Testis (tissue), 3 donors: ENCODE data around the gene CCDC150. TPM values are rescaled to one million over a fixed set of nuclear protein-coding genes. Genes with fewer than 3 reads are reported as not detected.

Experiments
- DNase-seq: peaks from one replicate; pipeline ENCODE4 v3.0.0-alpha.2; 2019
- H3K27ac ChIP-seq, 2 donors: fragments of 200-600 bp; sonication (generic); one replicate each; pipeline ENCODE4 v1.5.1; 2019
- H3K27me3 ChIP-seq: fragments of 200-600 bp; sonication (generic); one replicate; pipeline ENCODE4 v1.5.1; 2019
- H3K36me3 ChIP-seq: fragments of 200-600 bp; sonication (generic); one replicate; pipeline ENCODE4 v1.5.1; 2017; ENCODE audit warnings: low read depth; ENCODE audit errors: missing control alignments
- H3K4me1 ChIP-seq: fragments of 200-600 bp; sonication (generic); one replicate; pipeline ENCODE4 v1.5.1; 2019
- H3K4me3 ChIP-seq, 2 donors: fragments of 200-600 bp; sonication (generic); one replicate each; pipeline ENCODE4 v1.5.1; 2017 to 2019
- H3K9me3 ChIP-seq: fragments of 200-600 bp; sonication (generic); one replicate; pipeline ENCODE4 v1.5.1; 2017
- CTCF ChIP-seq, 3 experiments: fragments of 450-650 bp in 2 of 3; fragments of 200-600 bp in 1 of 3; sonication (generic) in 1 of 3; IDR thresholded peaks; one replicate each; pipeline ENCODE4 v1.5.1; 2016 to 2019; ENCODE audit warnings: antibody characterized with exemption in 3 of 3, mild to moderate bottlenecking in 2 of 3, moderate library complexity in 1 of 3
- POLR2A ChIP-seq: fragments of 450-650 bp; IDR thresholded peaks from one replicate; pipeline ENCODE4 v1.6.1; 2017; ENCODE audit warnings: antibody characterized with exemption, mild to moderate bottlenecking, moderate library complexity
- WGBS, 2 donors: methylation state at CpG; one replicate each; pipeline ENCODE4 v1.1.5; 2018; 5-methylcytosine and 5-hydroxymethylcytosine counted together
- intact Hi-C: fragments of 100-400 bp; cut with DNase I; formaldehyde crosslinking; loops from one replicate; pipeline ENCODE4 v1.15.1; 2023; ENCODE audit warnings: low total_unique reads
- polyA plus RNA-seq: library from polyadenylated mRNA; stranded (reverse); fragments of 350-450 nt; fragmentation: Illumina TruSeq; extraction: RNeasy Lipid Tissue Mini Kit (QIAGEN cat#74804); gene quantifications from one replicate; pipeline ENCODE4 v1.2.3, GENCODE V29; 2014; ENCODE audit warnings: low read depth, low replicate concordance; ENCODE audit not compliant: insufficient read depth
- total RNA-seq, 2 donors: library from RNA; depleted of rRNA; stranded (reverse); fragments of >200 nt; gene quantifications; one replicate each; pipeline ENCODE4 v1.2.3, GENCODE V29; 2016

Gene CCDC150
- total and polyA plus RNA-seq, 3 donors from 2014 or later = 22.7 to 52.0 (median 31.7) TPM

GRCh38 chr2:196712867-196713266 is 73.4 kb downstream of the CCDC150 start:
- intact Hi-C loops = no loop called here
- H3K36me3 ChIP-seq = no peaks in the 10 kb centered on the region
- no peaks in the 10 kb centered on the region for H3K4me1 ChIP-seq
- TF ChIP-seq CTCF (IDR thresholded peaks at IDR 0.05) (no peak), POLR2A (no peak)
- H3K4me3 ChIP-seq = no peak overlapping the region
- H3K27me3 ChIP-seq = no peaks in the 10 kb centered on the region
- DNase-seq = no peak
- no peaks in the 10 kb centered on the region for H3K9me3 ChIP-seq
- no peak overlapping the region for H3K27ac ChIP-seq
- 95 to 98% methylated on average over 2 of the region's 2 CpGs for WGBS, 2 donors

GRCh38 chr2:196718419-196719109 is 79.0 kb downstream of the CCDC150 start:
- Histone ChIP-seq H3K9me3 (no peaks in the 10 kb centered on the region), H3K27me3 (no peaks in the 10 kb centered on the region), H3K36me3 (no peaks in the 10 kb centered on the region), H3K27ac (no peak overlapping the region), H3K4me1 (no peaks in the 10 kb centered on the region), H3K4me3 (no peak overlapping the region)
- intact Hi-C loops = no loop called here
- 83 to 86% methylated on average over 6 of the region's 6 CpGs for WGBS, 2 donors
- TF ChIP-seq CTCF (IDR thresholded peaks at IDR 0.05) (no peak), POLR2A (no peak)
- DNase-seq = no peak

- H3K36me3 ChIP-seq = no peaks in the 10 kb centered on the region
- DNase-seq = peak; percentile 18
- WGBS, 2 donors = 65 to 66% methylated on average over 6 of the region's 6 CpGs
- no peak overlapping the region for H3K4me3 ChIP-seq
- no peak for TF ChIP-seq CTCF (IDR thresholded peaks at IDR 0.05)
- TF ChIP-seq POLR2A = no peak
- H3K27me3 ChIP-seq = no peaks in the 10 kb centered on the region
- H3K9me3 ChIP-seq = no peaks in the 10 kb centered on the region
- no peak overlapping the region for H3K27ac ChIP-seq
- intact Hi-C loops = no loop called here
- no peaks in the 10 kb centered on the region for H3K4me1 ChIP-seq
Observed at GRCh38 chr2:196719110-196719872, 79.8 kb downstream of the CCDC150 start.

GRCh38 chr2:196723571-196723970 is 84.1 kb downstream of the CCDC150 start:
- no peak overlapping the region for H3K4me3 ChIP-seq
- no peak for DNase-seq
- no peaks in the 10 kb centered on the region for H3K36me3 ChIP-seq
- H3K27me3 ChIP-seq = no peaks in the 10 kb centered on the region
- intact Hi-C loops = no loop called here
- H3K9me3 ChIP-seq = no peaks in the 10 kb centered on the region
- no peak for TF ChIP-seq CTCF (IDR thresholded peaks at IDR 0.05)
- no peak for TF ChIP-seq POLR2A
- H3K4me1 ChIP-seq = no peaks in the 10 kb centered on the region
- no peak overlapping the region for H3K27ac ChIP-seq
